ENCODE data around the gene ULK1.

DNA sequence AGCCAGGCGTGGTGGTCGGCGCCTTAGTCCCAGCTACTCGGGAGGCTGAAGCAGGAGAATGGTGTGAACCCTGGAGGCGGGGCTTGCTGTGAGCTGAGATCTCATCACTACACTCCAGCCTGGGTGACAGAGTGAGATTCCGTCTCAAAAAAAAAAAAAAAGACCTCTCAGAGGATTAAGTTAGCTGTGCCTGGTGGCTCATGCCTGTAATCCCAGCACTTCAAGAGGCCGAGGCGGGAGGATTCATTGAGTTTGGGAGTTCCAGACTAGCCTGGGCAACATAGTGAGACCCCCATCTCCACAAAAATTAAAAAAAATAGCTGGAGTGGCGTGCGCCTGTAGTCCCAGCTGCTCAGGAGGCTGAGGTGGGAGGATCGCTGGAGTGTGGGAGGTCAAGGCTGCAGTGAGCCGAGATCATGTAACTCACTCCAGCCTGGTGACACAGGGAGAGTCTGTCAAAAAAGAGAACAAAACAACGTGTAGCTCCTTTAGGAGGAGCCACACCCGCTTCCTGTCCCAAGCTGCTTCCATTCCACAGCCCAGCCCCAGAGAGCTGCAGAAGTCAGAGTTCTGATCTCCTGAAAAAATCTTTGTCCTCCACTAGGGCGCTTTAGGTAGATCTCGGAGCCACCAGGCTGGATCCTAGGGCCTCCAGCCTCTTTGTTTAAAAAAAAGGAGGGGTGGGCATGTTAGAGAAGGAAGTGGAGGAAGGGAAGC lies 11.5 kb upstream of the ULK1 start:
- TF ChIP-seq POLR2AphosphoS5 (IDR thresholded peaks at IDR 0.05; ENCODE audit: borderline replicate concordance, low read depth, low read length), result no peak
- TF ChIP-seq EZH2 (IDR thresholded peaks at IDR 0.05), result no peak
- no peak for TF ChIP-seq FOXP2 (optimal IDR thresholded peaks at IDR 0.05; ENCODE audit: control extremely low read depth, extremely low read length, insufficient read depth)
